SU-DHL-6 (cell line): Measurements from ENCODE around the gene GALNT9.

ENCODE experiments used
- H2AFZ ChIP-seq: fragments of 200-600 bp; sonication (generic); 2 replicates; pipeline ENCODE4 v1.6.1; 2014; ENCODE audit warnings: low read depth, mild to moderate bottlenecking, moderate library complexity, mixed read lengths, antibody characterized with exemption, low read length; ENCODE audit not compliant: severe bottlenecking
- H3F3A ChIP-seq: fragments of 200-600 bp; shearing (Covaris generic); 2 replicates; pipeline ENCODE4 v1.6.0; 2016; ENCODE audit warnings: antibody characterized with exemption, mild to moderate bottlenecking; ENCODE audit not compliant: insufficient read depth
- H3K27ac ChIP-seq: fragments of 200-600 bp; sonication (generic); 2 replicates; pipeline ENCODE4 v1.5.1; 2016; ENCODE audit warnings: low read depth, mild to moderate bottlenecking, low read length, moderate library complexity, mixed read lengths
- H3K27me3 ChIP-seq: fragments of 200-600 bp; sonication (generic), shearing (Covaris generic); 2 replicates; pipeline ENCODE4 v1.6.0; 2014; ENCODE audit warnings: mild to moderate bottlenecking, low read length
- H3K36me3 ChIP-seq: fragments of 200-600 bp; sonication (generic); 2 replicates; pipeline ENCODE4 v1.6.1; 2014; ENCODE audit warnings: mild to moderate bottlenecking, low read length, mixed read lengths
- H3K4me2 ChIP-seq: fragments of 300-600, 200-600 bp; shearing (Covaris generic), sonication (generic); 2 replicates; pipeline ENCODE4 v1.6.0; 2014; ENCODE audit warnings: low read length, low read depth, mild to moderate bottlenecking; ENCODE audit not compliant: poor library complexity, severe bottlenecking
- H3K4me3 ChIP-seq: fragments of 200-600 bp; sonication (generic); 2 replicates; pipeline ENCODE4 v1.5.1; 2014; ENCODE audit warnings: antibody characterized with exemption, low read length, mild to moderate bottlenecking, mixed read lengths; ENCODE audit not compliant: insufficient read depth, poor library complexity, severe bottlenecking
- H3K79me2 ChIP-seq: fragments of 200-600 bp; sonication (generic); 2 replicates; pipeline ENCODE4 v1.6.1; 2014; ENCODE audit warnings: mild to moderate bottlenecking, low read length, moderate library complexity; ENCODE audit not compliant: insufficient read depth
- H3K9ac ChIP-seq: fragments of 200-600 bp; sonication (generic); 2 replicates; pipeline ENCODE4 v1.7.0; 2014; ENCODE audit warnings: mild to moderate bottlenecking, low read length
- H3K9me2 ChIP-seq: fragments of 200-600 bp; sonication (generic); replicated peaks from 2 replicates; pipeline ENCODE4 v1.6.1; 2014; ENCODE audit warnings: low read length; ENCODE audit not compliant: insufficient read depth
- H3K9me3 ChIP-seq: fragments of 200-600 bp; sonication (generic); 2 replicates; pipeline ENCODE4 v1.6.1; 2014; ENCODE audit warnings: low read length, mixed read lengths; ENCODE audit not compliant: insufficient read depth
- H4K20me1 ChIP-seq: fragments of 200-600 bp; sonication (generic); 2 replicates; pipeline ENCODE4 v1.6.1; 2014; ENCODE audit warnings: low read depth, mild to moderate bottlenecking, antibody characterized with exemption, low read length, moderate library complexity, mixed read lengths
- EZH2phosphoT487 ChIP-seq: fragments of 200-600 bp; sonication (generic), shearing (Covaris generic); conservative IDR thresholded peaks from 2 replicates; pipeline ENCODE4 v1.6.1; 2018; ENCODE audit warnings: mild to moderate bottlenecking, antibody characterized with exemption, low read length, moderate library complexity, mixed read lengths
- TF ChIP-seq, protein P1 (sequence below): fragments of 200-600 bp; sonication (generic); IDR thresholded peaks from one replicate; pipeline ENCODE4 v1.5.1; 2017; ENCODE audit warnings: antibody characterized with exemption, mild to moderate bottlenecking, low read length, moderate library complexity; ENCODE audit not compliant: insufficient read depth, poor library complexity, severe bottlenecking

Gene GALNT9

DNA sequence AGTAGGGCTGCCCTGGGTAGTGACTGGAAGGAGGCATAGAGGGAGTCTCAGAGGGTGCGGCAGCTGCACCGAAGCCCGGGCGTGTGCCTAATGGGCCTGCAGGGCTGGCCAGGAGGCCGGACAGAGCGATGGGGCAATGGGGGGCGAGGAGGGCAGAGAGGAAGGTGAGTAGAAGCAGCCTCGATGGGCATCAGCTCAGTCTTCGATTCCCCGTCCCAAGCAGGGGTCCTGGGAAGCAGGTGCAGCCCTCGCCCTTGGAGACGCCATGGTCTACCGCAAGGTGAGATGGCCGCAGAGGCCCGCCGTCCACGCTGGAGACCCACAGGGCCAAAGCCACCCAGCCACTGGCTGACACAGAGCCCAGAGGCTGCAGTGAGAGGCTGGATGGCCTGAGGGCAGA is 70.8 kb downstream of the GALNT9 start:
- Histone ChIP-seq H3K9me2 (no peaks in the 10 kb centered on the region), H3K27ac (no peak overlapping the region), H3K36me3 (no peaks in the 10 kb centered on the region), H3K4me3 (no peak overlapping the region), H3K4me2 (no peak overlapping the region), H3K27me3 (no peaks in the 10 kb centered on the region), H4K20me1 (no peaks in the 10 kb centered on the region), H3F3A (no peaks in the 10 kb centered on the region), H2AFZ (no peak overlapping the region), H3K9ac (no peak overlapping the region), H3K9me3 (no peaks in the 10 kb centered on the region), H3K79me2 (no peaks in the 10 kb centered on the region)
- TF ChIP-seq, protein P1, sequence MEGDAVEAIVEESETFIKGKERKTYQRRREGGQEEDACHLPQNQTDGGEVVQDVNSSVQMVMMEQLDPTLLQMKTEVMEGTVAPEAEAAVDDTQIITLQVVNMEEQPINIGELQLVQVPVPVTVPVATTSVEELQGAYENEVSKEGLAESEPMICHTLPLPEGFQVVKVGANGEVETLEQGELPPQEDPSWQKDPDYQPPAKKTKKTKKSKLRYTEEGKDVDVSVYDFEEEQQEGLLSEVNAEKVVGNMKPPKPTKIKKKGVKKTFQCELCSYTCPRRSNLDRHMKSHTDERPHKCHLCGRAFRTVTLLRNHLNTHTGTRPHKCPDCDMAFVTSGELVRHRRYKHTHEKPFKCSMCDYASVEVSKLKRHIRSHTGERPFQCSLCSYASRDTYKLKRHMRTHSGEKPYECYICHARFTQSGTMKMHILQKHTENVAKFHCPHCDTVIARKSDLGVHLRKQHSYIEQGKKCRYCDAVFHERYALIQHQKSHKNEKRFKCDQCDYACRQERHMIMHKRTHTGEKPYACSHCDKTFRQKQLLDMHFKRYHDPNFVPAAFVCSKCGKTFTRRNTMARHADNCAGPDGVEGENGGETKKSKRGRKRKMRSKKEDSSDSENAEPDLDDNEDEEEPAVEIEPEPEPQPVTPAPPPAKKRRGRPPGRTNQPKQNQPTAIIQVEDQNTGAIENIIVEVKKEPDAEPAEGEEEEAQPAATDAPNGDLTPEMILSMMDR: no peak
- TF ChIP-seq EZH2phosphoT487: no peak

DNA sequence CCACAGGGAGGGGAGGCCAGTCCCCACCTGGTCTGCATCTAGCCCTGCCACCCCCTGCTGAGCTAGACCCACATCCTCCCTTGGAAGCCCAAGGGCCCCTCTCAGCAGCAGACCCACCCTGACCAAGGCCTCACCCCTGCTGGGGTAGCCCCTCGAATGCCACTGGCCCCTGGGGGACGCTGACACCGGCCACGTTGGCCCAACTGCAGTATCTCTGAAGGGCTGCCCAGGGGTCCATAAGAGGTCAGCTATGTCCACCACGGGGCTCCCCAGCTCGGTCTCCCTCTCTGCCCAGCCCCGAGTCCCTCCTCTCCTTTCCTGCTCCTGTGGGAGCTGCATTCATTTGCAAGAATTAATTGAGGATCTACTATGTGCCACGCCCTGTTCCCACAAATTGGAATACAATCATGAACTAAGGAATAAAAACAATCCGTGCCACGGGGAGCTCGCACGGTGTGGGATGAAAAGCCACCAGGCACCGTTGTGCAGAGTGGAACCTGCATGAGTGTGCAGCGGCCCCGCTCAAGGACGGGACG is 71.4 kb downstream of the GALNT9 start:
- H3K27ac ChIP-seq: no peak overlapping the region
- no peaks in the 10 kb centered on the region for H3K27me3 ChIP-seq
- H3K4me2 ChIP-seq: no peak overlapping the region
- H3K36me3 ChIP-seq: no peaks in the 10 kb centered on the region
- no peak for TF ChIP-seq EZH2phosphoT487
- TF ChIP-seq, protein P1: no peak
- H3F3A ChIP-seq: no peaks in the 10 kb centered on the region
- no peaks in the 10 kb centered on the region for H3K9me3 ChIP-seq
- H3K79me2 ChIP-seq: no peaks in the 10 kb centered on the region
- no peaks in the 10 kb centered on the region for H4K20me1 ChIP-seq
- no peak overlapping the region for H3K9ac ChIP-seq
- H3K4me3 ChIP-seq: no peak overlapping the region
- H3K9me2 ChIP-seq: no peaks in the 10 kb centered on the region
- H2AFZ ChIP-seq: no peak overlapping the region

DNA sequence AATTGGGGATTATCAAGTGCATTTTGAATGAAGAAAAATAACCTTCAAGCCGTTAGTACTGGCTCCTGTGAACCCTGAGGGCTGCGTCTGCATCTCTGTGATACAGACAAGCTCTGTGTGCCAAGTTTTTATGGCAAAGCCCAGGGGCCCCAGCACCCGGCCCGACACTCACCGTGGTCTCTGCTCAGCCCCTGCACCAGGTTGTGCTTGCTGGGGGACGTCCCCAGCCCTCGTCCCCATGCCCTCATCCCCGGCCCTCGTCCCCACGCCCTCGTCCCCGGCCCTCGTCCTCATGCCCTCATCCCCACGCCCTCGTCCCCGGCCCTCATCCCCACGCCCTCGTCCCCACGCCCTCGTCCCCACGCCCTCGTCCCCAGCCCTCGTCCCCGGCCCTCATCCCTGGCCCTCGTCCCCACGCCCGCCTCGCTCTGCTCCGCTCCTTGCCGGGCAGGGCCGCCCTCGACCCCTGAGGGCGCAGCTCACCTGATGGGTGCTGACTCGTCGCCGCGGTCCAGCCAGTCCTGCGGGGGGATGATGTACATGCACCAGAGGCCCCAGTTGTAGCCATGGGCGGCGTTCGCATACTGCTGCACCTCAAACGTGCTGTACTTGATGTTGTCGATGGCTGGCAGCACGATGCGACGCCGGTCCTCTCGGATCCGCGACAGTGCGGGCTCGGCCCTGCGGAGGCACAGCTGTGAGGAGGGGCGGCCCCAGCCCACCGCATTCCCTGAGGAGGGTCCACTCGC is 72.0 kb downstream of the GALNT9 start:
- Histone ChIP-seq H3K4me2 (no peak overlapping the region), H3K9me3 (no peaks in the 10 kb centered on the region), H3K9me2 (no peaks in the 10 kb centered on the region), H3K79me2 (no peaks in the 10 kb centered on the region), H3K27ac (no peak overlapping the region), H3F3A (no peaks in the 10 kb centered on the region), H3K27me3 (no peaks in the 10 kb centered on the region), H3K9ac (no peak overlapping the region), H4K20me1 (no peaks in the 10 kb centered on the region), H2AFZ (no peak overlapping the region), H3K36me3 (no peaks in the 10 kb centered on the region), H3K4me3 (no peak overlapping the region)
- TF ChIP-seq, protein P1: no peak
- TF ChIP-seq EZH2phosphoT487: no peak
